HCEC 1CT (cell line): ENCODE measurements around the gene DRG2.

Experiments
- DNase-seq: peaks from one replicate; pipeline ENCODE4 v3.0.0-alpha.2; 2017

Gene DRG2

GRCh38 chr17:18117982-18118975, 30.5 kb downstream of the DRG2 start:
- no peak for DNase-seq

- DNase-seq, result no peak
Observed at GRCh38 chr17:18119166-18119745, 31.5 kb downstream of the DRG2 start.

GRCh38 chr17:18119938-18120337, 32.2 kb downstream of the DRG2 start:
- DNase-seq, result no peak

- DNase-seq, result no peak
Observed at GRCh38 chr17:18120461-18121017, 32.8 kb downstream of the DRG2 start.

GRCh38 chr17:18121144-18121910, 33.6 kb downstream of the DRG2 start:
- no peak for DNase-seq

- no peak for DNase-seq
Observed at GRCh38 chr17:18122990-18123753, 35.4 kb downstream of the DRG2 start.

- no peak for DNase-seq
Observed at GRCh38 chr17:18124345-18125126, 36.8 kb downstream of the DRG2 start.

- peak; percentile 66 for DNase-seq
Observed at GRCh38 chr17:18129041-18129502, 41.3 kb downstream of the DRG2 start.

GRCh38 chr17:18132711-18133110, 45.0 kb downstream of the DRG2 start:
- DNase-seq, result no peak

GRCh38 chr17:18136357-18136756, 48.6 kb downstream of the DRG2 start:
- no peak for DNase-seq

GRCh38 chr17:18138065-18138749, 50.5 kb downstream of the DRG2 start:
- DNase-seq, result no peak

GRCh38 chr17:18139092-18139491, 51.3 kb downstream of the DRG2 start:
- no peak for DNase-seq

- no peak for DNase-seq
Observed at GRCh38 chr17:18139498-18139897, 51.8 kb downstream of the DRG2 start.

GRCh38 chr17:18139949-18140348, 52.2 kb downstream of the DRG2 start:
- peak; percentile 32 for DNase-seq

- DNase-seq, result no peak
Observed at GRCh38 chr17:18140648-18141047, 52.9 kb downstream of the DRG2 start.

GRCh38 chr17:18141210-18141803, 53.6 kb downstream of the DRG2 start:
- DNase-seq, result peak; percentile 56

GRCh38 chr17:18142417-18142816, 54.7 kb downstream of the DRG2 start:
- no peak for DNase-seq

GRCh38 chr17:18143044-18143936, 55.5 kb downstream of the DRG2 start:
- DNase-seq, result peak; percentile 18

- no peak for DNase-seq
Observed at GRCh38 chr17:18144261-18144660, 56.5 kb downstream of the DRG2 start.
